NOMO-1 treated with dmso at 0.1 percent for 144 hours (cell line): ENCODE results near the gene SF3B2.
"Not testable (repeated sequence)": the region's sequence is repeated elsewhere in the genome, so short reads cannot be mapped to it uniquely, and the experiment has no call there.

Source experiments
- DNase-seq: peaks from one replicate; lab custom pipeline; 2025; ENCODE audit not compliant: unreplicated experiment; lab: John Stamatoyannopoulos, UW

Gene SF3B2

GRCh38 chr11:66106786-66107599 lies 54.8 kb downstream of the SF3B2 start:
- no peak for DNase-seq

- DNase-seq = no peak
Observed at GRCh38 chr11:66107600-66108510, 55.7 kb downstream of the SF3B2 start.

- no peak for DNase-seq
Observed at GRCh38 chr11:66109294-66109693, 57.1 kb downstream of the SF3B2 start.

- DNase-seq = no peak
Observed at GRCh38 chr11:66111158-66111557, 59.0 kb downstream of the SF3B2 start.

GRCh38 chr11:66112041-66112491 lies 59.9 kb downstream of the SF3B2 start:
- no peak for DNase-seq

GRCh38 chr11:66112601-66113499 lies 60.7 kb downstream of the SF3B2 start:
- peak; percentile 46 for DNase-seq

GRCh38 chr11:66114957-66115356 lies 62.8 kb downstream of the SF3B2 start:
- DNase-seq = not testable (repeated sequence)

GRCh38 chr11:66115638-66116301 lies 63.6 kb downstream of the SF3B2 start:
- no peak for DNase-seq

- no peak for DNase-seq
Observed at GRCh38 chr11:66116576-66117361, 64.6 kb downstream of the SF3B2 start.

GRCh38 chr11:66118847-66119246 lies 66.7 kb downstream of the SF3B2 start:
- no peak for DNase-seq
